ENCODE data around the gene AMBRA1.
"Not testable (repeated sequence)": the region's sequence is repeated elsewhere in the genome, so short reads cannot be mapped to it uniquely, and the experiment has no call there.

Gene AMBRA1

DNA sequence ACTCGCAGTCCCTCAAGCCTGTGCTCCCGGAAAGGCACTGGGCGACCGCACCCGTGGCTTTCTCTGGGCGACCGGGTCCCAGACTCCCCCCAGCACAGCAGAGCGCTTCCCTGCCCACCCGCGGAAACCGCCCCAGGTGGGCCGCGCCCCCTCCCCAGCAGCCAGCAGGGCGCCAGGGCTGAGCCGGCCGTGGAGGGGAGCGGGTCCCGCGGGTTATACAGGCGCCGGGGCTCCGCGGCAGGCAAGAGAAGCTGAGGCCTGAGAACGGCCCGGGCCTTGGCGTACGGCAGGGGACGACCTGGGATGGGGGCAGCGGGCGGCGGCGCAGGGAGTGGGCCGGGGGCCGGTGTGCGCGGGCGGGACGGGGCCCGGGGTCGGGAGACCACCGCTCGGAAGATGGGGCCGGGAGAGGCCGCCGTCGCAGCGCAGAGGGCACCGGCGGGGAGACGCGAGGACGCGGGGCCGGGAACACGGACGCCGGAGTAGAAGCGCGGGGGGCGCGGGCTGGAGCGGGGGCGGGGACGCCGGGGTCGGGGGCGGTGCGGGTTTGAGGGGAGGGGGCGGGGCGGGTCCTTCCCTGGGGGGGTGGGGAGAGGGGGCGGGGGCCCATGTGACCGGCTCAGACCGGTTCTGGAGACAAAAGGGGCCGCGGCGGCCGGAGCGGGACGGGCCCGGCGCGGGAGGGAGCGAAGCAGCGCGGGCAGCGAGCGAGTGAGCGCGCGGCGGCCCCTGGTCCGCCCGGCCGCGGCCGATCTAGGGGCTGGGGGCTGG lies 212.6 kb downstream of the AMBRA1 start, which contains the start of gene MDK:
TSS of gene MDK (plus strand) at position 622 of the 771 bp plus-strand sequence. CDS start 389 bp downstream, outside the sequence.
- peaks cover 8% of the 10 kb centered on the region for H3K27me3 Mint-ChIP-seq
- peaks cover 5% of the 10 kb centered on the region for H3K4me1 Mint-ChIP-seq
- H3K4me3 Mint-ChIP-seq: peak within 1 kb of the TSS; percentile 77
- H3K27ac Mint-ChIP-seq: peak within 1 kb of the TSS; percentile 23
- H3K36me3 Mint-ChIP-seq: peaks cover 2% of the 10 kb centered on the region
- no peaks in the 10 kb centered on the region for H3K9me3 Mint-ChIP-seq

DNA sequence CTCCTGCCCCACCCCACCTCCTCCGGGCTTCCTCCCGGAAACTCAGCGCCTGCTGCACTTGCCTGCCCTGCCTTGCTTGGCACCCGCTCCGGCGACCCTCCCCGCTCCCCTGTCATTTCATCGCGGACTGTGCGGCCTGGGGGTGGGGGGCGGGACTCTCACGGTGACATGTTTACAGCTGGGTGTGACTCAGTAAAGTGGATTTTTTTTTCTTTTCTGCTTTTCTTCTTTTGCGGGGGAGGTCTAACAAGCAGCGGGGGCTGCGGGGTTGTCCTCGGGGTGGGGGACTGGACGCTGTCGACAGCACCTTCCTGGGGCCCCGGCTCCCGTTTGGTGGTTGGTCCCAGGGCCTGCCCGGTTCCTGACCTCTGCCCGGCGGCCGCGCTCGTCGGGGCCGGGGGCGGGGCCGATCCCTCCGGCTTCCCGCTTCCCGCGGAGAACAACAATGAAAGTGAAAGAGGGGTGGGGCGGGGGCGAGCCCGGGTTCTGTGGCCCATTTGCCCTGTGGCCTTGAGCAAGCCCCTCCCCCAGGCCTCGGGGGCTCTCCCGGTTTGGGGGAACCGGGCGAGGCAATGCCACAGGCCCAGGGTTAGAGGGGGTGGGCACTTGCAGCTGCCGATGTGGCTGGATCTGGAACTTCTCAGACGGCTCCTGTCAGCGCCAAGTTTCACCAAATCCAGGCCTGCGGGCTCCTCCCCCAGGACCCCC lies 213.3 kb downstream of the AMBRA1 start:
- Mint-ChIP-seq H3K4me3 (peak overlapping the region; percentile 77), H3K27ac (peak overlapping the region; percentile 78), H3K36me3 (peaks cover 2% of the 10 kb centered on the region), H3K27me3 (peaks cover 2% of the 10 kb centered on the region), H3K4me1 (peaks cover 4% of the 10 kb centered on the region), H3K9me3 (no peaks in the 10 kb centered on the region)

GRCh38 chr11:46379482-46380293 lies 214.1 kb downstream of the AMBRA1 start:
- H3K27ac Mint-ChIP-seq, H3K27me3 Mint-ChIP-seq: not testable (repeated sequence)

DNA sequence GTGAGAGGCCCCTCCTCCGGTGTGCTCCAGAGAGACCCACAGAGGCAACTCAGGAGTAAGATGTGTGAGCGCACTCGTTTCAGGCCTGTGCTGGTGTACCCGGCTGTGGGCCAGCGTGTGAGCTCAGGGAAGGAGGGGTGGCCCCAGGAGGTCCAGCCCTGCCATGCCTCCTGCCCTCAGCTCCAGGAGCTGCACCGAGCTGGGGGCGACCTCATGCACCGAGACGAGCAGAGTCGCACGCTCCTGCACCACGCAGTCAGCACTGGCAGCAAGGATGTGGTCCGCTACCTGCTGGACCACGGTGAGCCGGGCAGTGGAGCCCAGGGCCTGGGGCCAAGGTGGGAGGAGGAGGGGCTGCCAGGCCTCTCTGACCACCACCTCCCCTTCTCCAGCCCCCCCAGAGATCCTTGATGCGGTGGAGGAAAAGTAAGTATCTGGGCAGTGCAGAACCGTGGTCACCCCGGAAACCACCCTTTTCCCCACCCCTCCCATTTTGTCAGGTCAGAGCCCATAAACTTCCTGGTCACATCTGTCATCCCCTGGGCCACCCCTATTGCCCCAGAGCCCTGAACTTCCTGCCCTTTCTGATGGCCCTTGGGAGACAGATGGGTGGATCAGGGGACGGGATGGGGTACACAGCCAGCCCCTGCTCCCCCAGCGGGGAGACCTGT lies 214.9 kb downstream of the AMBRA1 start:
- no peaks in the 10 kb centered on the region for H3K27me3 Mint-ChIP-seq
- no peak overlapping the region for H3K27ac Mint-ChIP-seq
- H3K36me3 Mint-ChIP-seq: peaks cover 7% of the 10 kb centered on the region
- no peak overlapping the region for H3K4me3 Mint-ChIP-seq
- peaks cover 4% of the 10 kb centered on the region for H3K4me1 Mint-ChIP-seq
- H3K9me3 Mint-ChIP-seq: no peaks in the 10 kb centered on the region

More at GRCh38 chr11:46379482-46380293, 214.1 kb downstream of the AMBRA1 start:
- H3K4me1 Mint-ChIP-seq, H3K9me3 Mint-ChIP-seq, H3K4me3 Mint-ChIP-seq, H3K36me3 Mint-ChIP-seq: not testable (repeated sequence)

DNA sequence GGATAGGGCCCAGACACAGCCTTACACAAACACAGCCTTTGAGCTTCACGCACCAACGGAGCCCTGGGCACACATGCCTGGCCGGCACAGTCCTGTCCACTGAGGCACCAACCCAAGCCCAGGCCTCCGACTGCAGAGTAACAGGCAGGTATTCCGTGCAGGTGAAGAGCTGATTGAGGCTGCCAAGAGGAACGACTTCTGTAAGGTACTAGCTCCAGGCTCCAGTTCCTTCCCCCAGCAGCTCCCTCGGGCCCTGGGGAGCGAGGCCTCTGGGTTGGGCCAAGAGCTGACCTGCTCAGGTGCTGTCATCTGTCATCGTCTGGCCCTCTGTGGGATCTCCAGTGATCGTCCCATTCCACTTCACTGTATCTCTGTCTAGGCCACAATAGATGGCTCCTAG lies 215.5 kb downstream of the AMBRA1 start:
- no peak overlapping the region for H3K4me3 Mint-ChIP-seq
- H3K36me3 Mint-ChIP-seq: peaks cover 7% of the 10 kb centered on the region
- no peaks in the 10 kb centered on the region for H3K27me3 Mint-ChIP-seq
- H3K9me3 Mint-ChIP-seq: no peaks in the 10 kb centered on the region
- no peak overlapping the region for H3K27ac Mint-ChIP-seq
- peaks cover 4% of the 10 kb centered on the region for H3K4me1 Mint-ChIP-seq

DNA sequence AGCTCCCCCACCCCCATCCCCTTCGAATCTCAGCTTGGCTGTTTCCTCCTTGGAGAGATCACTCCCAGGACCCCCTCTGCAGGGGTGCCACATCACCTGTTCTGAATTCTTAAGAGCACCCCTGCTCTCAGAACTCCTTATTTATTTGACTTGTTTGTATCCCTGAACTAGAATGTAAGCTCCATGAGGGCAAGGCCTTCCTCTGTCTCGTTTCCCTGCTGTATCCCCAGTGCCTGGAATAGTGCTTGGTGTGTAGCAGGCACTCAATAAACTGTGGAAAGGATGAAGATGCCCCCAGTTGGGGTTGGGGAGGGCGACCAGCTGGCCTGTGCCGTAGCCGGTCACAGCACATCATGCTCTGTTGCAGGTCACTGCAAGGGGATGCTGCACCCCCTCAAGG lies 216.0 kb downstream of the AMBRA1 start:
- H3K27ac Mint-ChIP-seq: no peak overlapping the region
- H3K36me3 Mint-ChIP-seq: peaks cover 7% of the 10 kb centered on the region
- no peaks in the 10 kb centered on the region for H3K9me3 Mint-ChIP-seq
- peaks cover 4% of the 10 kb centered on the region for H3K4me1 Mint-ChIP-seq
- H3K4me3 Mint-ChIP-seq: no peak overlapping the region
- H3K27me3 Mint-ChIP-seq: no peaks in the 10 kb centered on the region

DNA sequence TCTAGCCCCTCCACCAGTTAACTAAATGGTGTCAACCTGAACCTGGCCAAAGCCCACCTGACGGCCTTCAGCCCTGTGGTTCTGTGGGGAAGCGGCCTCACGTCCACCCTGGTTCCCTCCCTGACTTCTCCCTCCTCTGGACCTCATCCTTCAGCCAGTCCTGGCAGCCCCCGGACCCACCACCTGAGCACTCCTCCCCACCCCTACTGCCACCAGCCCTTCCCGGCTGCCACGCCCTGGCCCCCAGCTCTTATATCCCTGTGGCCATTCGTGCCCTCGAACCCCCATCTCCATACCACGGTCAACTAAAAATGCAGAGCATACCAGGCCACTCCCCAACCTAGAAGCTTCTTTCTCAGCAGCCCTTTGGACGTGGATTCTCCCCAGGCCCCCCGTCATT lies 216.5 kb downstream of the AMBRA1 start:
- Mint-ChIP-seq H3K9me3 (no peaks in the 10 kb centered on the region), H3K27ac (no peak overlapping the region), H3K36me3 (peaks cover 7% of the 10 kb centered on the region), H3K27me3 (no peaks in the 10 kb centered on the region), H3K4me1 (peaks cover 4% of the 10 kb centered on the region), H3K4me3 (no peak overlapping the region)

DNA sequence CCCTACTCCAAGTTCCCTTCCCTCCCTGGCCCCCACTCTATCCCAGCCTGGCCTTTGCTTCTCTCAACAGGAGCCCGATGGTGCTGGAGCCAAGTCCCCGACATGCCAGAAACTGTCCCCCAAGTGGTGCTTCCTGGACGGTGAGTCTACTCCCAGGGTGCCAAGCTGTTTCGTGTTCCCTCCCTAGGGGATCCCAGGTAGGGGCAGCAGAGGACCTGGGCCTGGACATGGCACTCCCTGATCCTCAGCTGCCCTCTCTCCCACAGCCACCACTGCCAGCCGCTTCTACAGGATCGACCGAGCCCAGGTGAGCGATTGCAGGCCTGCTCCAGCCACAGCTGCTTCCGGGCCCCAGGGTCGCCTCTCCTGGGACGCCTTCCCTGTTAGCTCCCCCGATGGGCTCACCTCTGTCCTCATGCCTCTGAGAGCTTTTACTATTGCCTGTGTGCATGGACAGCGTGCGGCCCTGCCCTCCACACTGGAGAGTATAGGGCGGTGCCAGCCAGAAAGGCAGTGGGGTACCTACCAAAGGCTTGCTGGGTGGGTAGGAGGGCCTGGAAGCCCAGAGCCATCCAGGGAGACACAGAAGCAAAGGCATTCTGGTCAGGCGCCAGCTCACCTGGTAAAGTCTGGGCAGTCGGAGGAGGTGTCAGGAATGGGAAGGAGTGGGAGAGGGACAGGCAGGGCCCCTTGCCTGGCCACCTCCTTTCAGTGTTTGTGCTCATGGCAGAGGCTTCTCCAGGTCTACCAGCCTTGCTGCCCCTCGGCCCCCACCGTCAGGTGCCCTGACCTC lies 217.4 kb downstream of the AMBRA1 start:
- peaks cover 7% of the 10 kb centered on the region for H3K36me3 Mint-ChIP-seq
- H3K9me3 Mint-ChIP-seq: no peaks in the 10 kb centered on the region
- H3K27me3 Mint-ChIP-seq: no peaks in the 10 kb centered on the region
- H3K27ac Mint-ChIP-seq: no peak overlapping the region
- H3K4me3 Mint-ChIP-seq: no peak overlapping the region
- peaks cover 4% of the 10 kb centered on the region for H3K4me1 Mint-ChIP-seq

- no peak overlapping the region for H3K4me3 Mint-ChIP-seq
- H3K4me1 Mint-ChIP-seq: peaks cover 4% of the 10 kb centered on the region
- H3K9me3 Mint-ChIP-seq: no peaks in the 10 kb centered on the region
- H3K27me3 Mint-ChIP-seq: no peaks in the 10 kb centered on the region
- peaks cover 7% of the 10 kb centered on the region for H3K36me3 Mint-ChIP-seq
- no peak overlapping the region for H3K27ac Mint-ChIP-seq
These were observed 218.3 kb downstream of the AMBRA1 start for GRCh38 chr11:46375392-46376101.

- Mint-ChIP-seq H3K9me3 (no peaks in the 10 kb centered on the region), H3K4me3 (no peak overlapping the region), H3K27me3 (no peaks in the 10 kb centered on the region), H3K36me3 (peaks cover 7% of the 10 kb centered on the region), H3K27ac (no peak overlapping the region), H3K4me1 (no peaks in the 10 kb centered on the region)
These were observed 219.0 kb downstream of the AMBRA1 start for GRCh38 chr11:46374815-46375214.

GRCh38 chr11:46373787-46374740 lies 219.8 kb downstream of the AMBRA1 start:
- peaks cover 4% of the 10 kb centered on the region for H3K4me1 Mint-ChIP-seq
- no peaks in the 10 kb centered on the region for H3K27me3 Mint-ChIP-seq
- no peak overlapping the region for H3K27ac Mint-ChIP-seq
- no peak overlapping the region for H3K4me3 Mint-ChIP-seq
- H3K36me3 Mint-ChIP-seq: peaks cover 7% of the 10 kb centered on the region
- H3K9me3 Mint-ChIP-seq: no peaks in the 10 kb centered on the region

GRCh38 chr11:46372501-46372900 lies 221.3 kb downstream of the AMBRA1 start:
- H3K4me3 Mint-ChIP-seq, H3K27ac Mint-ChIP-seq, H3K27me3 Mint-ChIP-seq, H3K9me3 Mint-ChIP-seq, H3K36me3 Mint-ChIP-seq: not testable (repeated sequence)
- H3K4me1 Mint-ChIP-seq: peaks cover 10% of the 10 kb centered on the region

DNA sequence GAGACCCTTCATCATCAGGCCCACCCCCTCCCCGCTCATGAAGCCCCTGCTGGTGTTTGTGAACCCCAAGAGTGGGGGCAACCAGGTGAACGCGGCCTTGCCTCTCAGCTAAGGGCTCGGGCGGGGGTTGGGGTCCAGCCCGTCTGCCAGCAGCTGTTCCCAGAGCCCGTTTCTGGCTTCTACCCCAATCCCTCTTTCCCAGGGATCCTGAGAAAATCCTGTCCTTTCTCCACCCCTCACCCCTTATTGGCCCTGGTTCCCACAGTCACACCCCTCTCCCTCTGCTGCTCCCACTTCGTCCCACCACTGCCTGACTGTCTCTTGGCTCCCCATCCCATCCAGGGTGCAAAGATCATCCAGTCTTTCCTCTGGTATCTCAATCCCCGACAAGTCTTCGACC lies 221.7 kb downstream of the AMBRA1 start:
- Mint-ChIP-seq H3K9me3 (no peaks in the 10 kb centered on the region), H3K4me3 (no peak overlapping the region), H3K27me3 (no peaks in the 10 kb centered on the region), H3K36me3 (peaks cover 5% of the 10 kb centered on the region), H3K27ac (no peak overlapping the region), H3K4me1 (peaks cover 14% of the 10 kb centered on the region)

Data from activated naive CD4-positive, alpha-beta T cell treated with anti-CD3 and anti-CD28 coated beads, Interleukin-2, amount 50 U/mL, for 24 hours (primary cell).